Spleen (tissue), 7 donors: ENCODE data around the gene OR1I1.

Source experiments
- POLR2AphosphoS5 ChIP-seq, 3 donors: sonication (generic); formaldehyde crosslinking; IDR thresholded peaks; one replicate each; pipeline ENCODE4 v1.5.1; 2017; ENCODE audit warnings: antibody characterized with exemption in 3 of 3
- TF ChIP-seq, protein P1 (sequence below), 11 experiments: fragments of 200-600 bp in 7 of 11; fragments of 450-650 bp in 4 of 11; sonication (generic) in 4 of 11; IDR thresholded peaks in 8 of 11; conservative IDR thresholded peaks in 3 of 11; 1 replicate in 7 of 11; 2 replicates in 4 of 11; pipeline versions ENCODE4 v1.4.0 to v1.8.0; 2016 to 2021; ENCODE audit warnings: antibody characterized with exemption in 11 of 11, inconsistent platforms in 4 of 11, mild to moderate bottlenecking in 1 of 11
- donor health status: DM: no; HTN: no; CAD: no; lungs with moderate emphysema.
- donor health status: DM: no; HTN: no; CAD: no.
- donor health status: DM: no; HTN: no; CAD: no.

DNA sequence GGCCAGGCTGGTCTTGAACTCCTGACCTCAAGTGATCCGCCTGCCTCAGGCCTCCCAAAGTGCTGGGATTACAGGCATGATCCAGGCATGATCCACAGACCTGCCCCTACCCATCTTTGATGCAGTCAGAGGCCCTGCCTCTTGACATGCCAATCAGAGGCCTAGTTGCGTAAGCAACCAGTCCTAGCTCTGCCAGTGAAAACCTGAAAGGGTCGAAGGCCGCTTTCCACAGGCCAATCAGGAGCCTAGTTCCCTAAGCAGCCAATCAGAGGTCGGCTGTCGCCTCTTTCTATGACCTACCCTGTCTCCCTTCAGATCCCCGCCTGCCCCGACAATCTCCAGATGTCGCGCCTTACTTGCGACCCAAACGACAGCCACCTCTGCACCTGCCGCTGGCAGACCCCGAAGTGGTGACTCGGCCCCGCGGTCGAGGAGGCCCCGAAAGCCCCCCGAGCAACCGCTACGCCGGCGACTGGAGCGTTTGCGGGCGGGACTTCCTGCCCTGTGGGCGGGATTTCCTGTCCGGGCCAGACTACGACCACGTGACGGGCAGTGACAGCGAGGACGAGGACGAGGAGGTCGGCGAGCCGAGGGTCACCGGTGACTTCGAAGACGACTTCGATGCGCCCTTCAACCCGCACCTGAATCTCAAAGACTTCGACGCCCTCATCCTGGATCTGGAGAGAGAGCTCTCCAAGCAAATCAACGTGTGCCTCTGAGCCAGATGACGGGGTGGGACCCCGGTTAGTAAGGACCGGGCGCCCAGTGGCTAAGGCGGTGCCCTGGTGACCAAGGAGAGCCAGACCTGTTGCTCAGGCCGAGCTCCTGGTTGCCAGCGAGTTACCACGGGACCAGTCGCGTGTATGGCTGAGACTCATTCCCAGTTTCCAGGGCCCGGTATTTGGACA is 31.5 kb downstream of the OR1I1 start:
- TF ChIP-seq POLR2AphosphoS5 (IDR thresholded peaks at IDR 0.05), result peak in 1 of 3 donors; percentile 50
- TF ChIP-seq, protein P1, sequence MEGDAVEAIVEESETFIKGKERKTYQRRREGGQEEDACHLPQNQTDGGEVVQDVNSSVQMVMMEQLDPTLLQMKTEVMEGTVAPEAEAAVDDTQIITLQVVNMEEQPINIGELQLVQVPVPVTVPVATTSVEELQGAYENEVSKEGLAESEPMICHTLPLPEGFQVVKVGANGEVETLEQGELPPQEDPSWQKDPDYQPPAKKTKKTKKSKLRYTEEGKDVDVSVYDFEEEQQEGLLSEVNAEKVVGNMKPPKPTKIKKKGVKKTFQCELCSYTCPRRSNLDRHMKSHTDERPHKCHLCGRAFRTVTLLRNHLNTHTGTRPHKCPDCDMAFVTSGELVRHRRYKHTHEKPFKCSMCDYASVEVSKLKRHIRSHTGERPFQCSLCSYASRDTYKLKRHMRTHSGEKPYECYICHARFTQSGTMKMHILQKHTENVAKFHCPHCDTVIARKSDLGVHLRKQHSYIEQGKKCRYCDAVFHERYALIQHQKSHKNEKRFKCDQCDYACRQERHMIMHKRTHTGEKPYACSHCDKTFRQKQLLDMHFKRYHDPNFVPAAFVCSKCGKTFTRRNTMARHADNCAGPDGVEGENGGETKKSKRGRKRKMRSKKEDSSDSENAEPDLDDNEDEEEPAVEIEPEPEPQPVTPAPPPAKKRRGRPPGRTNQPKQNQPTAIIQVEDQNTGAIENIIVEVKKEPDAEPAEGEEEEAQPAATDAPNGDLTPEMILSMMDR (IDR thresholded peaks at IDR 0.05 in 8 of 11, conservative IDR thresholded peaks at IDR 0.05 in 3 of 11), result no peak
